HepG2 (cell line): ENCODE measurements around the gene MMS19. TPM values are rescaled to one million over a fixed set of nuclear protein-coding genes. Genes with fewer than 3 reads are reported as not detected.
A peak's percentile ranks its signal among the peaks of the same experiment; 100 is the strongest.

Experiments
- ELF4 ChIP-seq: sonication (generic); formaldehyde crosslinking; IDR thresholded peaks from 2 replicates; pipeline ENCODE4 v1.5.0; 2020; ENCODE audit warnings: missing genetic modification reagents, mild to moderate bottlenecking, moderate library complexity, borderline replicate concordance
- GPN1 ChIP-seq: sonication (generic); formaldehyde crosslinking; IDR thresholded peaks from 2 replicates; pipeline ENCODE4 v1.5.1; 2020; ENCODE audit warnings: missing genetic modification reagents, borderline replicate concordance
- HDAC2 ChIP-seq: sonication (generic); formaldehyde crosslinking; IDR thresholded peaks from 2 replicates; pipeline ENCODE4 v1.4.0; 2020; ENCODE audit warnings: missing genetic modification reagents
- IRF2 ChIP-seq: IDR thresholded peaks from 2 replicates; pipeline ENCODE4 v1.6.1; 2018; ENCODE audit warnings: missing genetic modification reagents, missing compliant biosample characterization
- KIAA2018 ChIP-seq: sonication (generic); formaldehyde crosslinking; IDR thresholded peaks from 2 replicates; pipeline ENCODE4 v1.5.0; 2020; ENCODE audit warnings: mild to moderate bottlenecking, missing genetic modification reagents, borderline replicate concordance
- MEIS1 ChIP-seq: sonication (generic); formaldehyde crosslinking; IDR thresholded peaks from 2 replicates; pipeline ENCODE4 v1.9.0; 2021; ENCODE audit warnings: mild to moderate bottlenecking, missing genetic modification reagents, moderate library complexity, borderline replicate concordance
- NCOA2 ChIP-seq: sonication (generic); formaldehyde crosslinking; IDR thresholded peaks from 2 replicates; pipeline ENCODE4 v1.8.0; 2022; ENCODE audit warnings: inconsistent platforms
- SALL2 ChIP-seq: sonication (generic); formaldehyde crosslinking; IDR thresholded peaks from 2 replicates; pipeline ENCODE4 v1.8.1; 2023; ENCODE audit warnings: mild to moderate bottlenecking, missing genetic modification reagents, inconsistent platforms
- TRIM24 ChIP-seq: sonication (generic); formaldehyde crosslinking; IDR thresholded peaks from 2 replicates; pipeline ENCODE4 v1.8.0; 2022; ENCODE audit warnings: mild to moderate bottlenecking, missing genetic modification reagents
- ZNF264 ChIP-seq: sonication (generic); formaldehyde crosslinking; IDR thresholded peaks from 2 replicates; pipeline ENCODE4 v1.4.0; 2020; ENCODE audit warnings: missing genetic modification reagents
- ZNF280B ChIP-seq: sonication (generic); formaldehyde crosslinking; IDR thresholded peaks from 2 replicates; pipeline ENCODE4 v1.5.0; 2020; ENCODE audit warnings: missing genetic modification reagents, mild to moderate bottlenecking, borderline replicate concordance
- ZNF343 ChIP-seq: sonication (generic); formaldehyde crosslinking; IDR thresholded peaks from 2 replicates; pipeline ENCODE4 v1.4.0; 2020; ENCODE audit warnings: mild to moderate bottlenecking, missing genetic modification reagents
- ZNF350 ChIP-seq: sonication (generic); formaldehyde crosslinking; IDR thresholded peaks from 2 replicates; pipeline ENCODE4 v1.4.0; 2020; ENCODE audit warnings: mild to moderate bottlenecking, low read depth, missing genetic modification reagents, borderline replicate concordance
- ZNF556 ChIP-seq: sonication (generic); formaldehyde crosslinking; IDR thresholded peaks from 2 replicates; pipeline ENCODE4 v1.4.0; 2020; ENCODE audit warnings: mild to moderate bottlenecking, missing genetic modification reagents, borderline replicate concordance
- ZNF605 ChIP-seq: sonication (generic); formaldehyde crosslinking; IDR thresholded peaks from 2 replicates; pipeline ENCODE4 v1.8.0; 2022; ENCODE audit warnings: mild to moderate bottlenecking, missing genetic modification reagents
- ZSCAN22 ChIP-seq: sonication (generic); formaldehyde crosslinking; IDR thresholded peaks from 2 replicates; pipeline ENCODE4 v1.4.0; 2020; ENCODE audit warnings: mild to moderate bottlenecking, missing genetic modification reagents
- ZSCAN5A ChIP-seq: sonication (generic); formaldehyde crosslinking; IDR thresholded peaks from 2 replicates; pipeline ENCODE4 v1.8.0; 2022; ENCODE audit warnings: mild to moderate bottlenecking, missing genetic modification reagents, borderline replicate concordance
- polyA plus RNA-seq, 8 experiments: library from polyadenylated mRNA; depleted of rRNA in 3 of 8; stranded (reverse) in 7 of 8; unstranded in 1 of 8; fragments of >200 nt; fragmentation: Illumina TruSeq in 4 of 8; extraction: Trizol in 4 of 8; gene quantifications; 2 replicates each; pipeline versions ENCODE4 v1.2.1 to v1.2.3, GENCODE V29; 2011 to 2016; ENCODE audit warnings: low read depth in 4 of 8, missing spikeins in 1 of 8, mixed read lengths in 1 of 8; ENCODE audit not compliant: insufficient read depth in 1 of 8
- total RNA-seq, 5 experiments: library from RNA; depleted of rRNA; stranded (reverse); fragments of >200 nt; fragmentation: Illumina TruSeq; extraction: Trizol; gene quantifications; 2 replicates each; pipeline ENCODE4 v1.2.3, GENCODE V29; 2016; ENCODE audit warnings: low read depth in 1 of 5

MMS19 gene
- total and polyA plus RNA-seq, 2 of the 13 experiments (the other 11 are each of a cell fraction or from before 2014, with no cell fraction given), result 76.4 to 107 TPM

- TF ChIP-seq KIAA2018 (CRISPR knock-in tag) (no peak), ZNF280B (CRISPR knock-in tag) (0 out of 2 replicates have a peak, but pooled peaks have one; percentile 5), HDAC2 (0 out of 2 replicates have a peak, but pooled peaks have one; percentile 5), GPN1 (CRISPR knock-in tag) (no peak), ZNF264 (CRISPR knock-in tag) (no peak), TRIM24 (CRISPR knock-in tag) (no peak), ELF4 (CRISPR knock-in tag) (0 out of 2 replicates have a peak, but pooled peaks have one; percentile 23), MEIS1 (CRISPR knock-in tag) (no peak), SALL2 (CRISPR knock-in tag) (no peak), ZNF556 (peak; percentile 19; the same call in 1 of the 2 replicates), ZSCAN22 (CRISPR knock-in tag) (no peak), IRF2 (CRISPR knock-in tag) (0 out of 2 replicates have a peak, but pooled peaks have one; percentile 9), ZSCAN5A (CRISPR knock-in tag) (no peak), ZNF343 (CRISPR knock-in tag) (0 out of 2 replicates have a peak, but pooled peaks have one; percentile 25), NCOA2 (CRISPR knock-in tag) (no peak), ZNF350 (peak; percentile 36; the same call in 1 of the 2 replicates), ZNF605 (CRISPR knock-in tag) (peak; percentile 63)
Observed at GRCh38 chr10:97426776-97427570, 71.2 kb downstream of the MMS19 start (continued).
